Lower lobe of right lung (tissue), 2 donors: ENCODE measurements around the gene XAGE3. TPM values are rescaled to one million over a fixed set of nuclear protein-coding genes. Genes with fewer than 3 reads are reported as not detected.
A peak's percentile ranks its signal among the peaks of the same experiment; 100 is the strongest.
"Not testable (repeated sequence)": the region's sequence is repeated elsewhere in the genome, so short reads cannot be mapped to it uniquely, and the experiment has no call there.

Source experiments
- ATAC-seq, 2 donors: fragments of 200-7000 bp; cut with Tn5 transposase; one replicate each; pipeline ENCODE4 v1.9.1; 2020 to 2022; ENCODE audit warnings: mild to moderate bottlenecking in 2 of 2, moderate library complexity in 2 of 2
- DNase-seq: peaks from one replicate; pipeline ENCODE4 v3.0.0-alpha.2; 2020
- H3K27ac ChIP-seq: fragments of 200-600 bp; one replicate; pipeline ENCODE4 v1.8.0; 2022
- H3K27me3 ChIP-seq: fragments of 200-600 bp; one replicate; pipeline ENCODE4 v1.8.0; 2022; ENCODE audit warnings: low read depth
- H3K36me3 ChIP-seq: fragments of 200-600 bp; one replicate; pipeline ENCODE4 v1.8.0; 2022; ENCODE audit warnings: mild to moderate bottlenecking
- H3K4me1 ChIP-seq: fragments of 200-600 bp; one replicate; pipeline ENCODE4 v1.8.0; 2022
- H3K4me3 ChIP-seq: fragments of 200-600 bp; one replicate; pipeline ENCODE4 v1.8.0; 2022; ENCODE audit warnings: mild to moderate bottlenecking
- H3K9me3 ChIP-seq: fragments of 200-600 bp; one replicate; pipeline ENCODE4 v1.8.0; 2022
- CTCF ChIP-seq: fragments of 200-600 bp; IDR thresholded peaks from one replicate; pipeline ENCODE4 v1.8.0; 2022; ENCODE audit warnings: antibody characterized with exemption, mild to moderate bottlenecking
- intact Hi-C: fragments of 100-400 bp; cut with DNase I; formaldehyde crosslinking; loops from one replicate; pipeline ENCODE4 v1.11.0; 2022
- long read RNA-seq: library from polyadenylated mRNA; unstranded; transcript quantifications from one replicate; pipeline ENCODE4 v2.0.0, GENCODE V29; 2021
- total RNA-seq: library from RNA; stranded (reverse); fragmentation: NEBNext Ultra II Directional; extraction: Animal tissue kit (Norgen Biotek cat#: 25700); gene quantifications from one replicate; pipeline ENCODE4 v1.2.1, GENCODE V29; 2021
- donor health status: DM: no; HTN: yes; CAD: no; lungs with severe emphysema.

XAGE3 gene
- not detected for total RNA-seq
- long read RNA-seq, result 0 reads

DNA sequence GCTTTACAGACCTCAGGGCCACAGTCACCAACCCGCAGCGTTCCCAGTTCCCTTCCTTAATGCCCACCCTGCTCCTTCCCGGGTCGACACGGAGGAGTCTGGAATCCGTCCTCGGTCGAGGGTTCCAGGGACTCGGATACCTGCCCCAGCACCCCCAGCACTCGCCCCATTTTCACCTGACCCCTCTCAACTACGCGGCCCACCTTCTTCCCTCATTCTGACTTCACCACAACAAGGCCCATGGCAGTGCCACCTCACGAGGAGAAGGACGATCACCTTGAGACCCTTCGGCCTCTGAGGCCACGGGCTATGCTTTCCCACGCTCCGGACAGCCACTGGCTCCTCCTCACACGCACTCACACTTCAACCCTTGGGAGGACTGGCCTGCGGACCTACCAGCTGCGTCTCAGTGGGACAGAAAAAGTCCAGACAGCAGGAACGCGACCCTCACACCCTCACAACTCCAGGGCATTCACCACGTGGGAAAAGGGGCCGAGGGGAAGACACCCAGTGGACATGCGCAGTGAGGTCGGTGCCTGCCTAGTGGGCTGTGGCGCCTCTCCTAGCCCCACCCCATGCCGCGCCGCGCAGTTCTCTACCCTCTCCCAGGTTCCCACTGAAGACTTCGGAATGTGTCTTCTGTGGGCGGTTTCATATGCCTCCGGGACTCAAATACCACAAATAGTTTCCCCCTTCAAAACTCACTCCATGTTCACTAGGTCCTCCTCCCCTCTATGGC is at the start of gene XAGE3:
Gene XAGE3, minus strand, starts transcription at position 474 of the 739 bp plus-strand sequence. CDS start 950 bp downstream, outside the sequence.
- TF ChIP-seq CTCF, result no peak
- no peak for ATAC-seq
- Histone ChIP-seq H3K27ac (no peak within 1 kb of the TSS), H3K4me1 (no peaks in the 10 kb centered on the region), H3K36me3 (no peaks in the 10 kb centered on the region), H3K27me3 (no peaks in the 10 kb centered on the region), H3K4me3 (no peak within 1 kb of the TSS), H3K9me3 (no peaks in the 10 kb centered on the region)
- DNase-seq, result no peak
- intact Hi-C loops, result no loop called here

GRCh38 chrX:52914704-52915103 is 46.8 kb upstream of the XAGE3 start:
- H3K4me3 ChIP-seq, H3K9me3 ChIP-seq, H3K27me3 ChIP-seq, DNase-seq, H3K36me3 ChIP-seq, intact Hi-C loops, H3K4me1 ChIP-seq, H3K27ac ChIP-seq, ATAC-seq: not testable (repeated sequence)

DNA sequence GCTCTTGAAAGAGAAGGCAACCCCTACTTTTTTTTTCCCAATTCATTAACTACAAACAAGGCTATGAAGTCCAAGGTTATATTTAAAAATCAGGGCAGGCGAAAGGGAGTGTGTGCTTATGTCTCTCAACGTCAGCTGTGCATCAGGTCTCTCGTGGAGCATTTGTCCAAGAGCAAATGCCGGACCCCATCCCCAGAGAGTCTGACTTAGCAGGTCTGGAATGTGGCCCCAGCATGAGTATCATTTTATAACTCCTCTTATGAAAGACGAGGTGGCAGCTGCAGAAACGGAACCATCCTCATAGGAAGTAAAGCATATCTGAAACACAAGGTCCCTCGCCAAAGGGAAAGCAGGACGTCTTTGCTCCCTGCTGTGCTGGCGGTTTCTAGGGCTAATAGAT is 45.8 kb upstream of the XAGE3 start:
- H3K4me3 ChIP-seq, H3K4me1 ChIP-seq, H3K27me3 ChIP-seq, H3K27ac ChIP-seq, H3K9me3 ChIP-seq, DNase-seq, ATAC-seq, H3K36me3 ChIP-seq, intact Hi-C loops: not testable (repeated sequence)

- H3K27me3 ChIP-seq, H3K36me3 ChIP-seq, H3K4me3 ChIP-seq, H3K9me3 ChIP-seq, H3K4me1 ChIP-seq, DNase-seq, intact Hi-C loops, H3K27ac ChIP-seq: not testable (repeated sequence)
- peak in 1 of 2 donors; percentile 51 for ATAC-seq
Measured at GRCh38 chrX:52909313-52909969, 41.6 kb upstream of the XAGE3 start.

- H3K4me1 ChIP-seq, H3K27me3 ChIP-seq, H3K36me3 ChIP-seq, DNase-seq, H3K27ac ChIP-seq, H3K4me3 ChIP-seq, H3K9me3 ChIP-seq, intact Hi-C loops, ATAC-seq: not testable (repeated sequence)
Measured at GRCh38 chrX:52907900-52908299, 40.0 kb upstream of the XAGE3 start.

DNA sequence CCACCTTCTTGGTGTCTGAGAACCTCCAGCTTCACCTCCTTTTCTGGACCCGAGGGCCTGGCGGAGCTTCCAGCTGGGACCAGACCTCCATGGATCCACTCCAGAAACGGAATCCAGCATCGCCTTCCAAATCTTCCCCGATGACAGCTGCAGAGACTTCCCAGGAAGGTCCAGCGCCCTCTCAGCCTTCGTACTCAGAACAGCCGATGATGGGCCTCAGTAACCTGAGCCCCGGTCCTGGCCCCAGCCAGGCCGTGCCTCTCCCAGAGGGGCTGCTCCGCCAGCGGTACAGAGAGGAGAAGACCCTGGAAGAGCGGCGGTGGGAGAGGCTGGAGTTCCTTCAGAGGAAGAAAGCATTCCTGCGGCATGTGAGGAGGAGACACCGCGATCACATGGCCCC is 39.3 kb upstream of the XAGE3 start:
- H3K4me1 ChIP-seq, H3K27ac ChIP-seq, DNase-seq, intact Hi-C loops, H3K4me3 ChIP-seq, H3K36me3 ChIP-seq, H3K27me3 ChIP-seq, ATAC-seq, H3K9me3 ChIP-seq: not testable (repeated sequence)

- ATAC-seq, intact Hi-C loops: not testable (repeated sequence)
Measured at GRCh38 chrX:52906072-52906471, 38.2 kb upstream of the XAGE3 start.

DNA sequence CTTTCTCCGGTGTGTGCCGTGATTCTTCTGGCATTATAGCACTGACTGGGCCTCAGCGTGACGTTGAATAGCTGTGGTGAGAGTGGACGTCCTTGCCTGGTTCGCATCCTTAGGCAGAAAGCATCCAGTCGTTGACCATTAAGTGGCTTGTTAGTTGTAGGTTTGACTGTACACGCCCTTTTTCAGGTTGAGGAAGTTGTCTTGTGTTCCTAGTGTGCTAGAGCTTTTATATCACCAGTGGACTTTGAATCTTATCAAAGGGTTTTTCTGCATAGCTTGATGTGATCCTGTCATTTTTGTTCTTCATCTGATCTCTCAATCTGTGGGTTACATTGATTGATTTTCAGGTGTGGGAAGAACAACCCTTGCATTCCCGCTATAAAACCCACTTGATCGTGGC is 37.6 kb upstream of the XAGE3 start:
- H3K36me3 ChIP-seq, H3K9me3 ChIP-seq, ATAC-seq, H3K27me3 ChIP-seq, H3K27ac ChIP-seq, H3K4me1 ChIP-seq, H3K4me3 ChIP-seq, intact Hi-C loops, DNase-seq: not testable (repeated sequence)

More at GRCh38 chrX:52906072-52906471, 38.2 kb upstream of the XAGE3 start:
- H3K36me3 ChIP-seq, H3K4me3 ChIP-seq, DNase-seq, H3K27ac ChIP-seq, H3K27me3 ChIP-seq, H3K9me3 ChIP-seq, H3K4me1 ChIP-seq: not testable (repeated sequence)

DNA sequence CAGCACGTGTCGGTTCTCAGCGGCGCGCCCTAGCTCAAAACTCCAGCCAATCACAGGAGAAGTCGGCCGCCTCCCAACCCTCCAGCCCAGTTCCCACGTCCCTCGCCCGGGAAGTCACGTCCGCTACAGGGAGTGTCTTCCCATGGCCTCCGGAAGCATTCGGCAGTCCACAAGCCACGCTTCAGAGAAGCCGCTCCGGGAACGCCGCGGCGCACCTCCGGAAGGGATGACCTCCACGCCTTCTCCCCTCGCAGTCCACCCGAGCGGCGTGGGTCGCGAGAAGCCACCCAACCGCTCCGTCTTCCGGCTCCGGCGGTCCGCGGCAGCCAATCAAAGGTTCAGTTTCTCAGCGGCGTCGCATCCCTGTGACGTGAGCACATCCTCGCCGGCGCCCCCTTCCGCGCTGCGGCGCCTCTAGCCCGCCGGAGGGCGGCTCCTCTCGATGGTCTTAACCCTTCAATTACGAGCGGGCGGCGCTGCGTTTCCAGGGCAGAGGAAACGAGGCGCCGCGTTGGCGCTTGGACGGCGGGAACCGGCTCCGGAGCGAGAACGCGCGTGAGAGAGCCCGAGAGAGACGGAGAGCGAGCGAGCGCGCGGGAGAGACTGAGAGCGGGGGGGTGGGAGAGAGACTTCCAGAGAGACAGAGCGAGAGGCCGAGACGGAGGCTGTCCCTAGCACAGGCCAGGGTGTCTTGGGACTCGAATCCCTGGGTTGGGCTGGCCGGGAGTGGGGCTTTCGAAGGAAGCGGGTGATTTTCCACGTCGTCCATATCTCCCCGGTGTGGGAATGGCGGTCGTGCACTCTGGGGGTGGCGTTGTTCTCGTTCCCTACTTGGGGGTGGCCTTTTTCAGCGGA is 29.2 kb upstream of the XAGE3 start, which contains the start of gene FAM156B:
Gene FAM156B, plus strand, starts transcription at position 476 of the 855 bp plus-strand sequence. CDS start 9,896 bp downstream, outside the sequence.
- ATAC-seq, result peak; percentile 94 to 98
- H3K9me3 ChIP-seq, intact Hi-C loops, H3K27ac ChIP-seq, H3K4me1 ChIP-seq, H3K36me3 ChIP-seq, H3K27me3 ChIP-seq, DNase-seq, H3K4me3 ChIP-seq: not testable (repeated sequence)

GRCh38 chrX:52896438-52896837 is 28.6 kb upstream of the XAGE3 start:
- intact Hi-C loops, H3K27ac ChIP-seq, H3K9me3 ChIP-seq, H3K4me1 ChIP-seq, H3K4me3 ChIP-seq, H3K27me3 ChIP-seq, H3K36me3 ChIP-seq, DNase-seq: not testable (repeated sequence)
- ATAC-seq, result peak in 1 of 2 donors; percentile 1

- H3K4me1 ChIP-seq, ATAC-seq, H3K27me3 ChIP-seq, H3K9me3 ChIP-seq, DNase-seq, H3K27ac ChIP-seq, intact Hi-C loops, H3K36me3 ChIP-seq, H3K4me3 ChIP-seq: not testable (repeated sequence)
Measured at GRCh38 chrX:52888090-52888489, 20.2 kb upstream of the XAGE3 start.

DNA sequence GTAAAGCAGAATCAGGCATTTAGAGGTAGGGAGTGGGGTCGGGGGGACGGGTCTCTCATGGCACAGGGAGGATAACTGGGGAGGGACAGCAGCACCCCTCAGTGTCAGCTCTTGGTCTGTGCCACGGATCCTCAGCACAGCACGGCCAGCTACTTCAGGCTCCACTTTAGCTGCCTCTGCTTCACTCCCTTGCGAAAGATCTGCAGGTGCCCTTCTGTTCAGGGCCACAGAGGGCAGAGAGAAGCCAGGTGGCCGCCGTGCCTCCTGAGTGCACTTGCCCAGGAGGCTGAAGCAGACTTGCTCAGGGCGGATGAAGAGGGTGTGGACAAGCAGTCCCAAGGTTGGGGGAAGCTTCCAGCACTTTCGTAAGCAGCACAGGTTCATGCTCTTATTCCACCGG is 19.6 kb upstream of the XAGE3 start:
- intact Hi-C loops, result not testable (repeated sequence)

More for the DNA sequence above, 19.6 kb upstream of the XAGE3 start:
- H3K27ac ChIP-seq, H3K4me3 ChIP-seq, H3K4me1 ChIP-seq, H3K27me3 ChIP-seq, H3K36me3 ChIP-seq, DNase-seq, H3K9me3 ChIP-seq: not testable (repeated sequence)
- ATAC-seq, result peak; percentile 23 to 58
